BLaER1 treated with 17β-estradiol and CSF1 and Interleukin-3, amounts not matched to agents 10 nM and 100 nM (cell line): ENCODE results near the gene CMTM4.

ENCODE experiments used
- H3K27ac ChIP-seq, 11 experiments: shearing (Covaris generic); formaldehyde crosslinking; 2 replicates each; pipeline ENCODE4 v1.8.1; 2022
- H3K27me3 ChIP-seq, 11 experiments: shearing (Covaris generic); formaldehyde crosslinking; 2 replicates each; pipeline ENCODE4 v1.8.1; 2022
- H3K36me3 ChIP-seq, 11 experiments: shearing (Covaris generic); formaldehyde crosslinking; 2 replicates each; pipeline ENCODE4 v1.8.1; 2022
- H3K4me1 ChIP-seq, 10 experiments: shearing (Covaris generic); formaldehyde crosslinking; 2 replicates each; pipeline ENCODE4 v1.8.1; 2022
- H3K4me2 ChIP-seq, 11 experiments: shearing (Covaris generic); formaldehyde crosslinking; 2 replicates each; pipeline ENCODE4 v1.8.1; 2022
- H3K4me3 ChIP-seq, 10 experiments: shearing (Covaris generic); formaldehyde crosslinking; 2 replicates each; pipeline ENCODE4 v1.8.1; 2022
- H3K9ac ChIP-seq, 11 experiments: shearing (Covaris generic); formaldehyde crosslinking; 2 replicates each; pipeline ENCODE4 v1.8.1; 2022
- H3K9me3 ChIP-seq, 11 experiments: shearing (Covaris generic); formaldehyde crosslinking; replicated peaks in 1 of 11; 2 replicates each; pipeline ENCODE4 v1.8.1; 2022
- H4K20me1 ChIP-seq, 11 experiments: shearing (Covaris generic); formaldehyde crosslinking; 2 replicates each; pipeline ENCODE4 v1.8.1; 2022
- Cebpa-rat ChIP-seq, 11 experiments: shearing (Covaris generic); IDR thresholded peaks; 2 replicates each; pipeline ENCODE4 v1.8.1; 2022

CMTM4 gene

GRCh38 chr16:66587881-66588600, 108.5 kb downstream of the CMTM4 start:
- H3K27ac ChIP-seq: peak overlapping the region; percentile 56 to 91 (median 85); a peak in 21 of 22 replicates
- peak overlapping the region; percentile 37 to 72 (median 65); a peak in 19 of 20 replicates for H3K4me3 ChIP-seq
- TF ChIP-seq Cebpa-rat (IDR thresholded peaks at IDR 0.05): no peak
- H3K9me3 ChIP-seq: no peaks in the 10 kb centered on the region
- H3K27me3 ChIP-seq: no peaks in the 10 kb centered on the region
- no peaks in the 10 kb centered on the region for H4K20me1 ChIP-seq
- peaks cover 78 to 90% (median 89%) of the 10 kb centered on the region in 10 experiments for H3K4me1 ChIP-seq
- H3K36me3 ChIP-seq: peaks cover 0 to 14% (median 0%) of the 10 kb centered on the region in 11 experiments; a peak in 2 of 22 replicates
- H3K4me2 ChIP-seq: peak overlapping the region; percentile 83 to 98 (median 91)
- peak overlapping the region; percentile 59 to 85 (median 83) for H3K9ac ChIP-seq

- no peaks in the 10 kb centered on the region for H4K20me1 ChIP-seq
- H3K4me1 ChIP-seq: peaks cover 91 to 100% (median 99%) of the 10 kb centered on the region in 10 experiments
- TF ChIP-seq Cebpa-rat (IDR thresholded peaks at IDR 0.05): peak in 3 of 11 experiments; percentile 53 to 80 (median 57); a peak in 5 of 22 replicates
- peak overlapping the region in 10 of 11 experiments; percentile 59 to 85 (median 83); a peak in 18 of 22 replicates for H3K9ac ChIP-seq
- H3K9me3 ChIP-seq: no peaks in the 10 kb centered on the region
- peaks cover 0 to 14% (median 0%) of the 10 kb centered on the region in 11 experiments; a peak in 2 of 22 replicates for H3K36me3 ChIP-seq
- no peaks in the 10 kb centered on the region for H3K27me3 ChIP-seq
- H3K4me2 ChIP-seq: peak overlapping the region; percentile 83 to 98 (median 91)
- H3K4me3 ChIP-seq: peak overlapping the region in 9 of 10 experiments; percentile 41 to 72 (median 66); a peak in 15 of 20 replicates
- H3K27ac ChIP-seq: peak overlapping the region; percentile 14 to 91 (median 85); a peak in 20 of 22 replicates
Measured at GRCh38 chr16:66585481-66586239, 110.9 kb downstream of the CMTM4 start.

GRCh38 chr16:66581246-66581952, 115.1 kb downstream of the CMTM4 start:
- Histone ChIP-seq H3K9ac (peak overlapping the region in 10 of 11 experiments; percentile 14 to 71 (median 62); a peak in 17 of 22 replicates), H3K4me3 (peak overlapping the region in 7 of 10 experiments; percentile 32 to 59 (median 50); a peak in 12 of 20 replicates), H3K9me3 (no peaks in the 10 kb centered on the region), H3K27ac (peak overlapping the region in 8 of 11 experiments; percentile 56 to 90 (median 78); a peak in 17 of 22 replicates), H4K20me1 (no peaks in the 10 kb centered on the region), H3K27me3 (peaks cover 0 to 25% (median 0%) of the 10 kb centered on the region in 11 experiments; a peak in 8 of 22 replicates), H3K4me1 (peaks cover 80 to 100% (median 100%) of the 10 kb centered on the region in 10 experiments), H3K36me3 (no peaks in the 10 kb centered on the region), H3K4me2 (peak overlapping the region; percentile 87 to 97 (median 93))
- no peak for TF ChIP-seq Cebpa-rat (IDR thresholded peaks at IDR 0.05)

- Histone ChIP-seq H3K36me3 (peaks cover 0 to 1% (median 0%) of the 10 kb centered on the region in 11 experiments; a peak in 1 of 22 replicates), H4K20me1 (no peaks in the 10 kb centered on the region), H3K9ac (peak overlapping the region in 10 of 11 experiments; percentile 14 to 71 (median 62); a peak in 17 of 22 replicates), H3K27me3 (peaks cover 0 to 25% (median 0%) of the 10 kb centered on the region in 11 experiments; a peak in 8 of 22 replicates), H3K9me3 (no peaks in the 10 kb centered on the region), H3K4me3 (peak overlapping the region in 7 of 10 experiments; percentile 32 to 59 (median 50); a peak in 12 of 20 replicates), H3K4me1 (peaks cover 73 to 100% (median 97%) of the 10 kb centered on the region in 10 experiments), H3K27ac (peak overlapping the region in 8 of 11 experiments; percentile 56 to 90 (median 78); a peak in 17 of 22 replicates), H3K4me2 (peak overlapping the region; percentile 87 to 97 (median 93))
- no peak for TF ChIP-seq Cebpa-rat (IDR thresholded peaks at IDR 0.05)
Measured at GRCh38 chr16:66580605-66581209, 115.8 kb downstream of the CMTM4 start.

- Histone ChIP-seq H3K27me3 (peaks cover 0 to 25% (median 0%) of the 10 kb centered on the region in 11 experiments; a peak in 8 of 22 replicates), H4K20me1 (no peaks in the 10 kb centered on the region), H3K9me3 (no peaks in the 10 kb centered on the region), H3K4me2 (peak within 1 kb of the TSS; percentile 87 to 97 (median 93)), H3K4me1 (peaks cover 66 to 96% (median 91%) of the 10 kb centered on the region in 10 experiments), H3K36me3 (peaks cover 0 to 12% (median 0%) of the 10 kb centered on the region in 11 experiments; a peak in 2 of 22 replicates), H3K27ac (peak within 1 kb of the TSS in 9 of 11 experiments; percentile 12 to 90 (median 77); a peak in 18 of 22 replicates), H3K4me3 (peak within 1 kb of the TSS; percentile 37 to 65 (median 52)), H3K9ac (peak within 1 kb of the TSS; percentile 42 to 76 (median 68); a peak in 21 of 22 replicates)
- no peak for TF ChIP-seq Cebpa-rat (IDR thresholded peaks at IDR 0.05)
Measured at GRCh38 chr16:66578651-66579531, 117.7 kb downstream of the CMTM4 start, which contains the start of gene CMTM2. TSS of gene CMTM2 (plus strand) at chr16:66579463. CDS start at chr16:66579608, 145 bp downstream.

- Histone ChIP-seq H3K4me1 (peaks cover 67 to 90% (median 83%) of the 10 kb centered on the region in 10 experiments), H3K36me3 (peaks cover 0 to 17% (median 4%) of the 10 kb centered on the region in 11 experiments; a peak in 9 of 22 replicates), H3K9ac (no peak overlapping the region), H3K9me3 (no peaks in the 10 kb centered on the region), H3K4me2 (peak overlapping the region in 9 of 11 experiments; percentile 2 to 97 (median 90); a peak in 11 of 22 replicates), H3K27ac (no peak overlapping the region), H3K27me3 (peaks cover 0 to 25% (median 0%) of the 10 kb centered on the region in 11 experiments; a peak in 8 of 22 replicates), H4K20me1 (no peaks in the 10 kb centered on the region), H3K4me3 (no peak overlapping the region)
- TF ChIP-seq Cebpa-rat (IDR thresholded peaks at IDR 0.05): no peak
Measured at GRCh38 chr16:66576296-66576695, 120.2 kb downstream of the CMTM4 start.

- Histone ChIP-seq H3K4me1 (peaks cover 67 to 90% (median 82%) of the 10 kb centered on the region in 10 experiments), H3K27ac (no peak overlapping the region), H3K4me2 (peak overlapping the region in 3 of 11 experiments; percentile 1 to 29 (median 28); a peak in 4 of 22 replicates), H3K27me3 (peaks cover 0 to 25% (median 0%) of the 10 kb centered on the region in 11 experiments; a peak in 8 of 22 replicates), H3K4me3 (no peak overlapping the region), H3K9me3 (no peaks in the 10 kb centered on the region), H3K36me3 (peaks cover 0 to 30% (median 16%) of the 10 kb centered on the region in 11 experiments; a peak in 13 of 22 replicates), H3K9ac (no peak overlapping the region), H4K20me1 (no peaks in the 10 kb centered on the region)
- TF ChIP-seq Cebpa-rat (IDR thresholded peaks at IDR 0.05): no peak
Measured at GRCh38 chr16:66575060-66575459, 121.5 kb downstream of the CMTM4 start.
